HG03558 (cell line): ENCODE measurements around the gene BANP.

Experiments
- ATAC-seq: cut with Tn5 transposase; IDR thresholded peaks from one replicate; pipeline ENCODE4 v1.9.1; 2021; ENCODE audit warnings: moderate number of reproducible peaks; ENCODE audit not compliant: unreplicated experiment; ENCODE audit errors: extremely low read depth

Gene BANP

GRCh38 chr16:87948119-87948545, 3.1 kb upstream of the BANP start:
- no peak for ATAC-seq

- ATAC-seq: no peak
These were observed 2.5 kb upstream of the BANP start for GRCh38 chr16:87948735-87949070.

- no peak for ATAC-seq
These were observed 2.0 kb upstream of the BANP start for GRCh38 chr16:87949071-87949744.

GRCh38 chr16:87951552-87952538, 611 bp downstream of the BANP start:
- peak; percentile 10 for ATAC-seq

- no peak for ATAC-seq
These were observed 1.5 kb downstream of the BANP start for GRCh38 chr16:87952751-87953150.

- no peak for ATAC-seq
These were observed 2.3 kb downstream of the BANP start for GRCh38 chr16:87953308-87954215.

GRCh38 chr16:87954361-87954760, 3.1 kb downstream of the BANP start:
- no peak for ATAC-seq

- no peak for ATAC-seq
These were observed 3.6 kb downstream of the BANP start for GRCh38 chr16:87954826-87955225.

- ATAC-seq: no peak
These were observed 4.3 kb downstream of the BANP start for GRCh38 chr16:87955302-87956097.

GRCh38 chr16:87956098-87956364, 4.8 kb downstream of the BANP start:
- ATAC-seq: no peak

GRCh38 chr16:87956365-87957231, 5.4 kb downstream of the BANP start:
- ATAC-seq: no peak

GRCh38 chr16:87957296-87958094, 6.3 kb downstream of the BANP start:
- ATAC-seq: no peak

GRCh38 chr16:87958632-87959031, 7.4 kb downstream of the BANP start:
- ATAC-seq: no peak

GRCh38 chr16:87959391-87959990, 8.3 kb downstream of the BANP start:
- no peak for ATAC-seq

GRCh38 chr16:87960296-87960695, 9.1 kb downstream of the BANP start:
- no peak for ATAC-seq

- no peak for ATAC-seq
These were observed 9.6 kb downstream of the BANP start for GRCh38 chr16:87960852-87961251.

GRCh38 chr16:87961623-87962022, 10.4 kb downstream of the BANP start:
- ATAC-seq: no peak

- ATAC-seq: no peak
These were observed 12.2 kb downstream of the BANP start for GRCh38 chr16:87963400-87963799.
